ENCODE data around the gene MIB2. TPM values are rescaled to one million over a fixed set of nuclear protein-coding genes. Genes with fewer than 3 reads are reported as not detected.

Gene MIB2
- total RNA-seq, 1 donor from 2014 or later = 108 TPM

- Mint-ChIP-seq H3K36me3 (ENCODE audit: unreplicated experiment) (peaks cover 5% of the 10 kb centered on the region), H3K9me3 (ENCODE audit: unreplicated experiment) (no peaks in the 10 kb centered on the region), H3K27me3 (ENCODE audit: unreplicated experiment) (no peaks in the 10 kb centered on the region), H3K27ac (ENCODE audit: unreplicated experiment) (peak overlapping the region; percentile 96), H3K4me1 (ENCODE audit: unreplicated experiment) (peaks cover 32% of the 10 kb centered on the region), H3K4me3 (ENCODE audit: unreplicated experiment) (peak overlapping the region; percentile 89)
- peak; percentile 44 for TF ChIP-seq CTCF (IDR thresholded peaks at IDR 0.05)
- peak; percentile 90 for DNase-seq (ENCODE audit: extremely low spot score, unreplicated experiment)
Observed at GRCh38 chr1:1573843-1574720, 41.2 kb upstream of the MIB2 start.

GRCh38 chr1:1574721-1575537, 40.4 kb upstream of the MIB2 start, which contains the start of gene SSU72:
SSU72 (minus strand) TSS chr1:1574863; CDS start chr1:1574557, 306 bp downstream.
- Mint-ChIP-seq H3K27me3 (ENCODE audit: unreplicated experiment) (no peaks in the 10 kb centered on the region), H3K4me3 (ENCODE audit: unreplicated experiment) (peak within 1 kb of the TSS; percentile 93), H3K9me3 (ENCODE audit: unreplicated experiment) (no peaks in the 10 kb centered on the region), H3K4me1 (ENCODE audit: unreplicated experiment) (peaks cover 30% of the 10 kb centered on the region), H3K27ac (ENCODE audit: unreplicated experiment) (peak within 1 kb of the TSS; percentile 99), H3K36me3 (ENCODE audit: unreplicated experiment) (peaks cover 5% of the 10 kb centered on the region)
- no peak for TF ChIP-seq CTCF (IDR thresholded peaks at IDR 0.05)
- peak; percentile 97 for DNase-seq (ENCODE audit: extremely low spot score, unreplicated experiment)

GRCh38 chr1:1577367-1578011, 37.8 kb upstream of the MIB2 start:
- Mint-ChIP-seq H3K4me3 (ENCODE audit: unreplicated experiment) (no peak overlapping the region), H3K36me3 (ENCODE audit: unreplicated experiment) (no peaks in the 10 kb centered on the region), H3K4me1 (ENCODE audit: unreplicated experiment) (peaks cover 23% of the 10 kb centered on the region), H3K27ac (ENCODE audit: unreplicated experiment) (no peak overlapping the region), H3K27me3 (ENCODE audit: unreplicated experiment) (peaks cover 13% of the 10 kb centered on the region), H3K9me3 (ENCODE audit: unreplicated experiment) (no peaks in the 10 kb centered on the region)
- DNase-seq (ENCODE audit: extremely low spot score, unreplicated experiment) = no peak
- TF ChIP-seq CTCF (IDR thresholded peaks at IDR 0.05) = no peak

- peaks cover 14% of the 10 kb centered on the region for H3K4me1 Mint-ChIP-seq (ENCODE audit: unreplicated experiment)
- H3K36me3 Mint-ChIP-seq (ENCODE audit: unreplicated experiment) = no peaks in the 10 kb centered on the region
- TF ChIP-seq CTCF (IDR thresholded peaks at IDR 0.05) = no peak
- H3K27me3 Mint-ChIP-seq (ENCODE audit: unreplicated experiment) = peaks cover 16% of the 10 kb centered on the region
- no peak for DNase-seq (ENCODE audit: extremely low spot score, unreplicated experiment)
- H3K4me3 Mint-ChIP-seq (ENCODE audit: unreplicated experiment) = no peak overlapping the region
- no peak overlapping the region for H3K27ac Mint-ChIP-seq (ENCODE audit: unreplicated experiment)
- no peaks in the 10 kb centered on the region for H3K9me3 Mint-ChIP-seq (ENCODE audit: unreplicated experiment)
Observed at GRCh38 chr1:1578371-1578940, 36.8 kb upstream of the MIB2 start.
